Measurements from ENCODE around the gene COL4A6. TPM values are rescaled to one million over a fixed set of nuclear protein-coding genes. Genes with fewer than 3 reads are reported as not detected.
A peak's percentile ranks its signal among the peaks of the same experiment; 100 is the strongest.

Gene COL4A6
- total and polyA plus RNA-seq, 12 donors, result 0.14 to 1.4 (median 0.73) TPM

- H3K4me1 ChIP-seq (replicated peaks in 1 of 2), result no peaks in the 10 kb centered on the region
- TF ChIP-seq CTCF (IDR thresholded peaks at IDR 0.05) (no peak), POLR2A (IDR thresholded peaks at IDR 0.05) (no peak)
- WGBS, 4 donors, result 68 to 77% (median 77%) methylated on average over 6 of the region's 6 CpGs
- H3K9me3 ChIP-seq (replicated peaks in 1 of 3), result no peaks in the 10 kb centered on the region
- intact Hi-C loops (cut with DNase I), result no loop called here
- no peaks in the 10 kb centered on the region for H3K36me3 ChIP-seq (replicated peaks in 1 of 2)
- H3K27ac ChIP-seq, result no peak overlapping the region
- no peak for DNase-seq
- H3K4me3 ChIP-seq, result no peak overlapping the region
- H3K27me3 ChIP-seq, result peaks cover 15% of the 10 kb centered on the region
Observed at GRCh38 chrX:108307132-108308085, 130.8 kb downstream of the COL4A6 start.

DNA sequence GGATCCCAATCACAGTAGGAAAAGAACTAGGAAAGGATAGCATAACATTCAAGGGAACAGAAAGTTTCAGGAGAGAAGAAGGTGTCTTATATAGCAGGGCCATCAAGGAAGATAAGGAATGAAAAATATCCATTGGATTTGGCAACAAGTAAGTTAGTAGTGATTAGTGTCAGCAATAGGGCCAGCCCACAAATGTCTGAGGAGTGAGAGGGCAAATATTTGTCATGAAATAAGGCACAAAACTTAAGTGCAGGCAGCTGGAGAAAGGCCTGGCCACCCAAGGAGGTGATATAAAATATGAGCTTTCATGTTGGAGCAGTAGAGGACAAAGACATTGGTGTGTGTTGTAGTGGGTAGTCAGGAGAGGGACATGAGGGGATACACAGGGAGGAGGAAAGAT is 132.1 kb downstream of the COL4A6 start:
- Histone ChIP-seq H3K4me3 (no peak overlapping the region), H3K36me3 (replicated peaks in 1 of 2) (no peaks in the 10 kb centered on the region), H3K9me3 (replicated peaks in 1 of 3) (no peaks in the 10 kb centered on the region), H3K27ac (no peak overlapping the region), H3K4me1 (replicated peaks in 1 of 2) (no peaks in the 10 kb centered on the region), H3K27me3 (peaks cover 7% of the 10 kb centered on the region)
- TF ChIP-seq POLR2A (IDR thresholded peaks at IDR 0.05) (no peak), CTCF (IDR thresholded peaks at IDR 0.05) (no peak)
- DNase-seq, result no peak
- intact Hi-C loops (cut with DNase I), result no loop called here

- H3K9me3 ChIP-seq (replicated peaks in 1 of 3), result no peaks in the 10 kb centered on the region
- H3K36me3 ChIP-seq (replicated peaks in 1 of 2), result no peaks in the 10 kb centered on the region
- intact Hi-C loops (cut with DNase I), result no loop called here
- no peak overlapping the region for H3K4me3 ChIP-seq
- H3K27me3 ChIP-seq, result peaks cover 7% of the 10 kb centered on the region
- H3K4me1 ChIP-seq (replicated peaks in 1 of 2), result no peaks in the 10 kb centered on the region
- DNase-seq, result no peak
- 41 to 68% (median 57%) methylated on average over 2 of the region's 2 CpGs for WGBS, 4 donors
- TF ChIP-seq CTCF (IDR thresholded peaks at IDR 0.05), result no peak
- no peak for TF ChIP-seq POLR2A (IDR thresholded peaks at IDR 0.05)
- H3K27ac ChIP-seq, result no peak overlapping the region
Observed at GRCh38 chrX:108304757-108305156, 133.5 kb downstream of the COL4A6 start.

DNA sequence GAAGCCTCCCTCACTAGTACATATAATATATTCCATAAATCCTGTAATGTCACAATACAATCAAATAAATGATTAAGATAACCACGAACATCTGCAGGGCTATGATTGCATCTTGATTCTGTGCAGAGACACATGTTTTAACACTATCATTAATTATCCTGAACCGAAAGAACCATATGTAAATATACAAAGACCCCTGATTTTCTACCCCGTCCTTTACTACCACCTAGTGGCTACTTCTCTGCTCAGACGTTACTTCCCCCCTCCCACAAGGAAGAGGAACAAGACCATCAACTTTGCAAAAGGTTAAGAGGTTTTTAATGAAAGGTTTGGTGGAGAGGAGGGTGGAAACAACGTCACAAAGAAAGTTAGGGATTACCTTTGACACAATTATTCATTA is 134.0 kb downstream of the COL4A6 start:
- intact Hi-C loops (cut with DNase I), result no loop called here
- Histone ChIP-seq H3K27ac (no peak overlapping the region), H3K4me3 (no peak overlapping the region)

More for the DNA sequence above, 134.0 kb downstream of the COL4A6 start:
- Histone ChIP-seq H3K4me1 (replicated peaks in 1 of 2) (no peaks in the 10 kb centered on the region), H3K36me3 (replicated peaks in 1 of 2) (no peaks in the 10 kb centered on the region), H3K27me3 (peaks cover 7% of the 10 kb centered on the region), H3K9me3 (replicated peaks in 1 of 3) (no peaks in the 10 kb centered on the region)
- WGBS, 4 donors, result 5 to 17% (median 16%) methylated on average over 5 of the region's 5 CpGs
- TF ChIP-seq POLR2A (IDR thresholded peaks at IDR 0.05), result no peak
- TF ChIP-seq CTCF (IDR thresholded peaks at IDR 0.05), result peak in 1 of 6 experiments; percentile 13
- DNase-seq, result no peak

All from adrenal gland (tissue), 12 donors.